ENCODE data around the gene SPDYE1.

SPDYE1 gene

DNA sequence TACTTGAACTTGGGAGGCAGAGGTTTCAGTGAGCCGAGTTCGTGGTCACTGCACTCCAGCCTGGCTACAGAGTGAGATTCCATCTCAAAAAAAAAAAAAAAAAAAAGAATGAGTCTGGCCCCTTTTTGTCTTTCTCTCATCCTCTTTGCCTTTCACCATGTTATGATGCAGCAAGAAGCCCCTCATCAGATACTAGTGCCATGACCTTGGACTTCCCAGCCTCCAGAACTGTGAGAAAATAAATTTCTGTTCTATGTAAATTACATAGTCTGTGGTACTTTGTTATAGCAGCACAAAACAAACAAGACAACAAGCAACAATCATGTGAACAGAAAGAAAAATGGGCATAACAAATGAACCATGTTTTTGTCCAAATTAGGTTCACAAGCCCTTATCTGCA lies 44.5 kb downstream of the SPDYE1 start:
- no peak for FAIRE-seq
- no peak for DNase-seq (ENCODE audit: low spot score)

DNA sequence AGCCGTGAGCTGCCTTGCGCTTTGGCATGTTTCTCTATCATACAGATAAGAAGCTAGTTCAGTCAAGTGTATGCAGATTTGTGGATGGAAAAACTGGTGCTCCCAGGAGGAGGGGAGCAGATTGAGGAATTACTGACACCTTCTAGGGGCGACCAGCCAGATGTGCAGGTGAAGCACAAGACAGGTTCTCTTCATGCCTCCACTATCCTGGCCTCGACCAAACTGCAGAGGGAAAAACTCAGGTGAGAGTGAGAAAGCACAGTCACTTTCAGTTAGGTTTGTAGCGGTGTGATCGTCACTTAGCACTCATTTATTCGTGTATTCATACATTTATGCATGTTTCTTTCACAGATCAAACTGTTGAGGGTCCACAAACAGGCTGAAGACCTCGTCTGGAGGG lies 46.2 kb downstream of the SPDYE1 start:
- FAIRE-seq (no peak), DNase-seq (ENCODE audit: low spot score) (no peak)

DNA sequence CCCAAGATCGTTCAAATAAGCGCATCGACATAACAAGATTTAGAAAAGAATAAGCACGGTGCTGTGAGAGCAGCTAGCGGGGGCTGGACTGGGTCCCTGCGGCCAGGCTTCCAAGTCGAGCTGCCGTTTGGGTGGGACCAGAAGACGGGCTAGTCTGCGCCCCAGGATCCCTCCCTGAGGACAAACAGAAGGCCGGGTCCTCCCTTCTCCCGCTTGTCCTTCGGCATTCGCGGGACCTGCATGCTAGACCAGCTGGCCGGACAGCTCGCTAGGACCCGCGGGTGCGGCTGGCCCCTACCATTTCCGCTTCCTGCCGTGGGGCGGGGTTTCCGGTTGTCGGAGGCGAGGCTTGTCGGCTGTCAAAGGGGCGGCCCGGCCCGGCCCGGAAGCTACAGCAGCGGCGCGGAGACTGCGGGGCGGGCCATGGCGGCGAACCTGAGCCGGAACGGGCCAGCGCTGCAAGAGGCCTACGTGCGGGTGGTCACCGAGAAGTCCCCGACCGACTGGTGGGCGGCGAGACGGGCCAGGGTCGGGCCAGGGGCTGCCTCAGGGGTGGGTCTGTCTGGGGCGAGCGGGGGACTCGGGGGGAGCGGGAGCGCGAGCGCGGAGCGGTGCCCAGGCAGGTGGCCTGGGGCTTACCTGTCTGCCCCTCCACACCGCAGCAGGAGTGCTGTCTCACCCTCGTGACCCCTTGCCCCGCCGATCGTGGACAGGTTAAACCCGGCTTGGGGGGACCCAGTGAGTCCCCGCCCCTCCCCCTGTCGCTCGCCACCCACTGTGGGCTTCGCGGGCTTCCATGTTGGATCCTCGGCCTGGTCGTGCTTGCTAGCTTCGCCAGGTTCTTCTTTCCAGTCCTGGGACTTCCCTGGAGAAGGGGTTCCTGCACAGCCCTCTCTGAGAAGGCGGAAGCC lies 46.9 kb downstream of the SPDYE1 start, which contains the start of gene DBNL:
DBNL (plus strand) TSS at position 388 of the 911 bp plus-strand sequence; CDS start at position 424, 36 bp downstream.
- no peak for FAIRE-seq

DNA sequence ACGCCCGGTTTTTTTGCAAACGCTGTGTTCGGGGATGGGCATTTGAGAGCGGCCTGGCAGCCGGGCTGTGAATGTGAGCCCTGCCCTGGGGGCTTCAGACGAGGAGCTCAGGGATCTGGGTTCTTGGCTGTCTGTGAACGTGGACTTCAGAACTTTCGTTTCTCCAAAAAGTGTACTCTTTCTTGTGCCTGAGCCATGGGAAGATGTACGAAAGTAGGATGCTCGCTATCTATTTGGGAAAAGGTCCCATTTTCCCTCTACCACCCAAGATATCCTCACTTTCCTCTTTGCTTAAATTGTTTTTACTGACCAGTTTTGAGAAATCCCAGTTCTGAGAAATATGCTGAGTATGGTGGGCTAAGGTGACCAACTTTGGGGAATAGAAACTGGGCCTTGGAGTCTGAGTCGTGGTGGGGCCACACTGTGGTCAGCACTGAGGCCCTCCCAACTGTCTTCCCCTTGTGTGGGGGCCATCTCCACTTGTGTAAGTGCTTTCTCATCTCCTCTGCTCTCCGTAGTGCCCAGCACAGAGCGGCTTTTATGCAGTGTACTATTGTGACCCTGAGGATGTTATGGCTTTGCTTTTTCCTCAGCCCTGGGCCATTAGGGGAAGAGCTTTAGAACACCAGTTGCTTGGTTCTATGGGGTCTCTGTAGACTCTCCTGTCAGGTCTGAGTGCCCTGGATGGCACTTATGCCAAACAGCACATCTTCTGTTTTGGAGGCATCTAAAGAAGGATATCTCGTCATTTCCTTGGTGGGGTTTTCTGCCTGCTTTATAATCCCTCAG lies 47.7 kb downstream of the SPDYE1 start:
- no peak for DNase-seq (ENCODE audit: low spot score)
- FAIRE-seq = no peak

More for the DNA sequence above, 46.9 kb downstream of the SPDYE1 start, which contains the start of gene DBNL:
- DNase-seq (ENCODE audit: low spot score) = peak; percentile 77

DNA sequence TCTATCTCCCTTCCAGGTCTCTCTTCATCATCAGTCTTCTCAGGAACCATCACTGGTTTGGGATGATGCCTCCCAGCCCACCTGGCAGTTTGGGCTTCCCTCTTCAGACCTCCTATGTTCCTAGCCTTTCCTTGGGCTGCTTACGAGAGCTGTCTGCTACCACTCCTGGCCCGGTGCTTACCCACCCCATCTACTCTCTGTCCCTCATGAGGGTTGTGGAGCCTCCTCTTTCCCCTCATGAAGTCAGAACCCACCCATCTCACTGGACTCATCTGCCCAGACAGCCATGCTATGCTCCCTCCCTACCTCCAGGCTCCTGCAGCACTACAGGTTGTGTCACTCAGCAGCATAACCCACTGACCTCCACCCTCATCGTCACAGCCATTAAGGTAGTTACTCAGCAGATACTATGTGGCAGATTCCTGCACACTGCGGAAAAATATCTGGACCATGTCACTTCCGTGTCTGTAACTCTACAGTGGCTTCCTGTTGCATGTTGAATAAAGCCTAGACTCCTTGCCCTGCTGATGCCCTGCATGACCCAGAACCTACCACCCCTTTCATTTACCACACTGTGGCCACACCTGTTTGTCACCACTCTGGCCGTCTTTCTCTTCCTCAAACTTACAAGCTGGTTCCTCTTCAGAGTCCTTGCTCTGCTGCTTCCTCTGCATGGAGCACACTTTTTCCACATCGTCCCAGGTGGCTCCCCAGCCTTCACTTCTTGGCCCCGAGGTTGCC lies 48.8 kb downstream of the SPDYE1 start:
- FAIRE-seq = no peak

DNA sequence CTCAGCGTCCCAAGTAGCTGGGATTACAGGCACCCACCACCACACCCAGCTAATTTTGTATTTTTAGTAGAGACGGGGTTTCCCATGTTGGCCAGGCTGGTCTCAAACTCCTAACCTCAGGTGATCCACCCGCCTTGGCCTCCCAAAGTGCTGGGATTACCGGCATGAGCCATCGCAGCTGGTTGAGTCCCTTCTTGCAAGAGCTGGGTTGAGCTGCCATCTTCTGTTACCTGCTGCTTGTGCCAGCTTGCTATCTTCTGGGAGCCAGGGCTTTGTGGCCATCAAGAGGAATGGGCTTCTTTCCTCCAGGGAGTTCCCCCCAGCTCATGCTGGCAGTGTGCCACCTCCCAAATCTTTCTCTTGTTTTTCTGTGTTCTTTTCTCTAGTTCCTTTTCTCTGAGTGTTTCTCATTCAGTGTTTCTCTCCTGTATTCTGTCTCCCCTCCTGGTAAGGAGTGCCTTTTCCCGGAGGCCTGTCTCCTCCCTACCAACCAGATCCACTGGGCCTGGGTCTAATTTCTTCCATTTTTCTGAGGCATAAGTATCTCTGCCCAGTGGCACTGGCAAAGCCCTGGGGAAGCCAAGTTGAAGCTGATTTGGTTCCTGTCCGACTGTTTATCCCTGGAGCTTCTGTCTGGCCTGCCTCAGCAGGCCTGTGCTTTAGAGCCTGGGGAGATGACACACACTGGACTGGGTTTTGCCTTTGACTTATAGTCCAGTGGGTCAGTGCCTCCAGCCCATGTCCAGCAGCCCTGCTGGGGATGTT lies 50.5 kb downstream of the SPDYE1 start:
- no peak for DNase-seq (ENCODE audit: low spot score)
- no peak for FAIRE-seq

More for the DNA sequence above, 48.8 kb downstream of the SPDYE1 start:
- no peak for DNase-seq (ENCODE audit: low spot score)

DNA sequence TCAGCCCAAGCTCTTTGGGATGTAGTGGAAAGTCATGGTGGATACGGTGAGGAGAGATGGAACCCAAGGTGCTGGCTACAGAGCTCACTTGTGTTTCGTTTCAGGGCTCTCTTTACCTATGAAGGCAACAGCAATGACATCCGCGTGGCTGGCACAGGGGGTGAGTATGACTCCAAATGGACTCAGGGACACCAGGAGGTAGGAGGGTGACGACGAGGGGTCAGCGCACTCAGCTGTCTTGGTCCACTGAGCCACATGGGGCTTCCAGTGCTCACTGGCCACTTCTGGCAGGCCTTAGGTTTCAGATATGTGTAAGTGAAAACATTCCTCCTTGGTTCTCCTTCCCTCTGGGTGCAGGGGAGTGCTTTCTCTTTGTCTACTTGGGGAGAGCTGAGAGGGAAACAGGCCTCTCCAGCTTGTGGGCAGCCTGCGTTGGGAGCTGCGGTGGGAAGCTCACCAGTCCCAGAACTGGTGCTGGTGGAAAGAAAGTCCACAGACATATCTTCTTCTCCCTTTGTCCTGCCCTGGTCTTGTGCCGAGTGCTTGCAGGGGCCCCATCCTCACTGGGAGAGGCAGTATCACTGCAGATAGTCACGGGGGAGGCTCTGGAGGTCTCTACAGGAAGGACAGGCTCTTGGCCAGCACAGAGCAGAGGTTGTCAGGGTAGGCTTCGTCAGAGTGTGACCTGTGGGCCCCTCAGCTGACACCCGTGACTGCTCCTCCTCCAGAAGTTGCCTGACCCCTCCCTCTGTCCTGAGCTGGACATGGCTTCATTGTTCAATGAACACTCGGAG lies 52.6 kb downstream of the SPDYE1 start:
- DNase-seq (ENCODE audit: low spot score) (no peak), FAIRE-seq (no peak)

DNA sequence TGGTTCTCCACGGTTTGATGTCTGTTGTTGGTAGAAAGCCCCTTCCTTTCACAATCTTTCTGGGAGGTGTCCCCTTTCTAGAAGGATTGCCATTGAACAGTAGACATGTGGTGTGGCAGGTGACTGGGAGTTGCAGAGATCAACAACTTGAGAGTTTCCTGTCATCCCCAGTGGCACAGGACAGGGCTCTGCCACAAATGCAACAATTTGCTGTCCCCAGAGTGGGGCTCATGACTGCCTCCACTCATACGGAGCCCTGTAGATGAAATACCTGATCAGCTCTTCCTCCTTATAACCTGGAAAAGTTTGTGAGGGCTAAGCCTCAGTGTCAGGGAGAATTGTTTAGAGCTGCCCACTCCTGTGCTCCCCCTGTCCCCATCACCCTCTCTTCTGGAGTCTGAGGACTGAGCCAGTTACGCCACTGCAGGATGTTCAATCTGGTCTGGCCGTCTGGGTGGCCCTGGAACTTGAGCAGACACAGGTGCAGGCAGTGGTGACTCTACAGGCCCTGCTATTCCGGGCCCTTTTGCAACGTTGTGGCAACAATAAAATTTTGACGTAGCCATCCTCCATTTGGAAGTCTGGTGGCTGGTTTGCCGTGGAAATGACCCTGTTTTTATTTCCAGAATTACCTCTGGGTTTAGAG lies 53.3 kb downstream of the SPDYE1 start:
- FAIRE-seq (no peak), DNase-seq (ENCODE audit: low spot score) (no peak)

DNA sequence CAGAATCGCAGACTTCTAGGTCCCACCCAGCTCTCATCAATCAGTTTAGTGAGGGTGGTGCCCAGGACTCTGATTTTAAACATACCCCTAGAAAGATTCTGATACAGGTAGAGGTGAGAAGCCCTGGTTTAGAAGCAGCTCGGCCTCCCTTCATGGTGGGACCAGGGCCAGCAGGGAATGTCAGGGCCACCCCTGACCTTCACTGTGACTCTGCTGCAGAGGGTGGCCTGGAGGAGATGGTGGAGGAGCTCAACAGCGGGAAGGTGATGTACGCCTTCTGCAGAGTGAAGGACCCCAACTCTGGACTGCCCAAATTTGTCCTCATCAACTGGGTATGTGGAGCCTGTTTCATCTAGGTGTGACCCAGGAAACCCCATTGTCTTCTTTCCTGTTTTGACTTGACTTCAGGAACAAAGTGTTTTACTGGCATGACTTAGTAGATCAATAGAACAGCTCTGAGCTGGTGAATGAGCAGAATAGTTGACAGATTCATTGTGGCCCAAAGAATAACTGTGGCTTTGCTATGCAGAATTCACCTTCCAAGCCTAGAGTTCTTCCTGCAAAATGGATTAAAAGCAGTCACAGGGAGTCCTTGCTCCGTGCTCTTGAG lies 54.0 kb downstream of the SPDYE1 start:
- FAIRE-seq (no peak), DNase-seq (ENCODE audit: low spot score) (no peak)

DNA sequence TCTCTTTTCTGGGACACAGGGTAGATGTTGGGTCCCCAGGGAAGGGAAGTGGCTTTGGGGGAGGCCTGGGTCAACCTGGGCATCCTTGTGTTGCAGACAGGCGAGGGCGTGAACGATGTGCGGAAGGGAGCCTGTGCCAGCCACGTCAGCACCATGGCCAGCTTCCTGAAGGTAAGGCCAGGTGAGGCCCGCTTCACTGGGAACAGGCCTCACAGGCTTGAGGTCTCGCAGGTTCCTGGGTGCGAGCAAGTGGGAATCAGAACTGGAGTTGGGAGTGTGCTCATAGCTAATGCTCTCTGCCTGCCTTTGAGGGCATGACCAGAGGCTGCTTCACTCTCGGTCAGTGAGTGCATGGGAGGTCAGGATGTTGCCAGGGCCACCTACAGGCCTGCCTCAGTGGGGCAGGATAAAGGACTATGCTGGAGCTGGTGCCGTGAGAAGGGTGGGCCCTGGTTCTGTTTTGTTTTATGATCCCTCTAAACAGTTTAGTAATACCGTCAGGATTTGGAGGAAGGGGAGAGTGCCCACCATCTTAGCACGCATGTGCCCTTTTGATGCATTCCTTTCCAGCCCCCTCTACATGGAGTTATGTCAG lies 55.2 kb downstream of the SPDYE1 start:
- FAIRE-seq = no peak
- no peak for DNase-seq (ENCODE audit: low spot score)

DNA sequence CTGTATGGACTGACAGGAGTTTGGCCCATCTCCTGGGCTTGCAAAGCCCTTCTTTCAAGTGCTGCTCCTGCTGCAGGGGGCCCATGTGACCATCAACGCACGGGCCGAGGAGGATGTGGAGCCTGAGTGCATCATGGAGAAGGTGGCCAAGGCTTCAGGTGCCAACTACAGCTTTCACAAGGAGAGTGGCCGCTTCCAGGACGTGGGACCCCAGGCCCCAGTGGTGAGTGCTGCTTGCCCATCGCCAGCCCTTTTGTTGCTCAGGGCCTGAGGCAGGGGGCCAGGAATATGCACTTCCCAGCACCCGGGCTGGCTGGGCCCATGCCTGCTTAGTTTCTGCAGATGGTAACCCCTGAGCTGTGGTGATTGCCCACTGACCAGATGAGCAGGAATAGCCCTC lies 59.0 kb downstream of the SPDYE1 start:
- FAIRE-seq (no peak), DNase-seq (ENCODE audit: low spot score) (no peak)

DNA sequence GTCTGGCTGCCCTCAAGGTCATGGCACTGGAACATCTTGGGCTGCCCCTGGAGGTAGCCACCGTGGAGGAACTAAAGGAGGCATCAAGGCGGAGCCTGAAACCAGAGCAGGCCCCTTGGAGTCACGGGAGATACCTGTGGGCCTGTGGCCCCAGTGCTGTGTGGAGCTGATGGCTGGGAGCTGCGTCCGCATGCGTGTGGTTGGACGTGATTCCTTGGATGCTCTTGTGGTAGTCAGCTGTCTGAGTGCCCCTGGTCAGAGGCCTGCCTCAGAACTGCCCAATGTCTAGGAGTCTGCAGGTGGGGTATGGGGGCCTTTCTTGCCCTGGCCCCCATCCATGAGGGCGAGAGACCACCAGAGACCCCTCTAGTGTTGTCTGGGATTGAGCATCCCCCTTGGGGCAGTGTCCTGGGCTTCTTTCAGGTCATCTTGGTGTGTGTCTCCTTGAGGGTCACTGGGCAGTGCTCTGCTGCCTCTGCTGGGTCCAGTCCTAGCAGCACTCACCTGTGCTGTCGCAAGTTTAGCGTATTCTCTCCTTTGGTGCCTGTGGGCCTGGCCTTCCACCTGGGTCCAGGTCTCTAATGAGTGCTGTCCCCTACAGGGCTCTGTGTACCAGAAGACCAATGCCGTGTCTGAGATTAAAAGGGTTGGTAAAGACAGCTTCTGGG lies 59.6 kb downstream of the SPDYE1 start:
- no peak for FAIRE-seq
- no peak for DNase-seq (ENCODE audit: low spot score)

DNA sequence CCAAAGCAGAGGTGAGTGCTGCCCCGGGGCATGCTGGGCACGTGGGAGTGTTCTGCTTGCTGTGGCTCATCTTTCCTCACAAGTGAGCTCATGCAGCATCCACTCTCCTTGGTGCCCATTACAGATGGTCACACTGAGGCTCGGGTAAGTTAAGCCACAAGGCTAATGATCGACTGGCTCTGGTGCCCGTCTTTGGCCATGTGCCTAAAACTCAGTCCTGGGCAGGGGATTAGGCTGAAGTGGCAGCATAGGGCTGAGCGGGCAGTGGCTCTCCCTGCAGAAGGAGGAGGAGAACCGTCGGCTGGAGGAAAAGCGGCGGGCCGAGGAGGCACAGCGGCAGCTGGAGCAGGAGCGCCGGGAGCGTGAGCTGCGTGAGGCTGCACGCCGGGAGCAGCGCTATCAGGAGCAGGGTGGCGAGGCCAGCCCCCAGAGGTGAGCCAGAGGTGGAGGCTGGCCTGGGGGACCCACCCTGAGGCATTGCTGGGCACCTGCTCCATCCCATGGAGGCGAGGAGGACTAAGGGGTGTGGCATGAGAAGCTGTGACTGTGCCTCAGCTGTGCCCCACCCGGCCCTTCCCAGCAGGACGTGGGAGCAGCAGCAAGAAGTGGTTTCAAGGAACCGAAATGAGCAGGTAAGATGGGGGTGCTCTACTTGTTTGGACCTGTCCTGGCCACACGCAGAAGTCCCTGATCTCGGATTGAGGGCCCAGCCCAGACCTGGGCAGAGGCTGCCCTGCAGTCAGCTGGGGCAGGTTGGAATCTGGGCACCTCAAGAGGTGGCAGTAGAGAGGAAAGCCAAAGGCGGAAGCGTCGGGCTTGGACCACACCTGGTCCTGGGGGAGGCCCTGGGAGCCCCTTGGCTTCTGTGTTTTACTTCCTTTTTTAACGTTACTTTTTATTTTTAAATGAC lies 60.4 kb downstream of the SPDYE1 start:
- FAIRE-seq (no peak), DNase-seq (ENCODE audit: low spot score) (no peak)

DNA sequence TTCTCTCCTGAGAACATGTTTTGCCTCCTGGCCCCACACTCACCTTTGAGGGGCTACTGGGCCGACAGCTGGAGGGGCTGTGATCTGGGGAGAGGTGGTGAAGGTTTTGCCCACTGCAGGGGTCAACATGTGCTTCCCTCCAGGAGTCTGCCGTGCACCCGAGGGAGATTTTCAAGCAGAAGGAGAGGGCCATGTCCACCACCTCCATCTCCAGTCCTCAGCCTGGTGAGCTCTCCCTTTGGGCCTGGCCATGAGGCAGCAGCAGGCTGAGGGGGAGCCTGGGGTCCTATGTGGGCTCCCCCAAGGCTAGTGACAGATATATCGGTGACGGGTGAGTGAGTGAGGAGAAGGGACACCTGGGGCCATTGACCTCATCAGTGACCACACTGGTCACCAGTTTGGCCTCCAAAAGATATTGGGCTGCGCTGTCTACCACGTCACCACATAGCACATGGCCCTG lies 61.1 kb downstream of the SPDYE1 start:
- FAIRE-seq (no peak), DNase-seq (ENCODE audit: low spot score) (no peak)

DNA sequence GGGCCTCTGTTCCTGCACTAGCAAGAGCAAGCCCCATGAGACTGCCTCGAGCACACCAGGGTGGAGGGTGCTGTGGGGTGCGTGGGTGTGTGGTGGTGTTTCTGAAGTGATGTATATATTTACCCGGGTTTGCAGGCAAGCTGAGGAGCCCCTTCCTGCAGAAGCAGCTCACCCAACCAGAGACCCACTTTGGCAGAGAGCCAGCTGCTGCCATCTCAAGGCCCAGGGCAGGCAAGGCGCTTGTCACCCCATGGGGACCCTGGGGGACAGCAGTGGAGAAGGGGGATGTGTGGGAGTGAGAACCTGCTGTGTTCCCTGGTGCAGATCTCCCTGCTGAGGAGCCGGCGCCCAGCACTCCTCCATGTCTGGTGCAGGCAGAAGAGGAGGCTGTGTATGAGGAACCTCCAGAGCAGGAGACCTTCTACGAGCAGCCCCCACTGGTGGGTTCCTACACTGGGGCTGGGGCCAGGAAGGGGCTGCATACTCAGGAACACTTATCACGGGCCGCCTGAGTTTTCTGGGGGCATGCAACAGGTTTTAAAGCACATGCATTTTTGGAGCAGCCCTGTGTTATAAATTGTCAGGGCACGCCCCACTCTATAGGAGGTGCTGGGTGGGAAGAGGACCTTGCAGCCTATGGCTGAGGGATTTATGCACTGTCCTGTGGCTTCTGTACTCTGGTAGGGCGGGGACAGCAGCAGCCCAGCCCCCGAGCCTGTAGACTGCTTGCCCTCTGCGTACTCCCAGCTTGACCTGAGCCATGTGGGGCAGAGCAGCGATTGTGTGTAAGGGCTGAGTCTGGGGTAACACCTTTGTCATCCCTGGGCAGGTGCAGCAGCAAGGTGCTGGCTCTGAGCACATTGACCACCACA lies 61.8 kb downstream of the SPDYE1 start:
- no peak for DNase-seq (ENCODE audit: low spot score)
- no peak for FAIRE-seq
